ENCODE data around the gene TBC1D12.
"Not testable (repeated sequence)": the region's sequence is repeated elsewhere in the genome, so short reads cannot be mapped to it uniquely, and the experiment has no call there.

Gene TBC1D12

DNA sequence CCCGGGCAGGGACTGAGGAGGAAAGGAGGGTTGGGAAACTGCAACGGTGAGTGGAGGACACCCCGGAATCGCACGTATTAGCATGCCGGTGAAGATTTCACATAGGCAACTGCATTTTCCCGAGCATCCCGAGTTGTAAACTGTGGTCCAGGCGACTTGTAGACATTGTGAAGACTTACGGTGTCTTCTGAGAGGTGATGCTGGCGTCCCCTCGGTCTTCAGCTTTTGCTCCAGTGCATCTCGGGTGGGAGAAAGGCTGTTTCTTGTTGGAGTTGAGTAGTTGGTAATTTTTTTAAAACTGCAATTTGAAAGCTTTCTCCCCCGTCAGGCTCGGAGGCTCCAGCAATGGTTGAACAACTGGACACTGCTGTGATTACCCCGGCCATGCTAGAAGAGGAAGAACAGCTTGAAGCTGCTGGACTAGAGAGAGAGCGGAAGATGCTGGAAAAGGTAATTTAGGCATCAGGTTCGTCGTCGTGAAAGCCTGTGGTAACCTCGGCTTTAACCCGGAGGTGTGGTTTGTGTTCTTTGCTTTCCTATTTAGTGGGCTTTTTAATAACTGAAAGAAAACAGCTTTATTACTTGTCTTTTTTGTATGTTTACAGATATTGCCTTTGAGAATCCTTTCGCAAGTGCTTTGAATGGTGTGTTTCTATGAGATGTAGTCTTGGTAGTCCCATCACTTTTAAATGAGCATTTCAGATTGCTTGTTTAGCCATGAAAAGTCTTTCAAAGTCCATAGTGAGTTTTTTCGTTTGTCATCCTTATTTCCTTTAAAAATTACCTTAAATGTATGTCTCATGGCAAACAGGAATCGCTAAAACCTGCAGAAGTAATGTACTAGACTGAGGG, 143.9 kb downstream of the TBC1D12 start:
- peak; percentile 24 for DNase-seq (ENCODE audit: low spot score)

DNA sequence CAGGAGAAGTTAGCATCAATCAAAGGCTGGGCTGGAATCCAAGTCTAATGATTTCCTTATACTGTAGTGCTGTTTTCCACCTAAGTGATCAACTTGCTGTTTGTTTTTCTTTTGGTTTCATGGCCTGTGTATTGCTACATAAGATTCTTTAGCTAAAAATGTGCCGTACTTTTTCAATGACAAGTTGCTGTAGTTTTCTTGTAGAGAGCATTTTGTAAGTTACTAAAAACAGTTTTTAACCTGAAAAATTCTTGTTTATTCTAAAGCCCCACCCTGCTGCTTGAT, 144.5 kb downstream of the TBC1D12 start:
- DNase-seq (ENCODE audit: low spot score) = peak; percentile 5

DNA sequence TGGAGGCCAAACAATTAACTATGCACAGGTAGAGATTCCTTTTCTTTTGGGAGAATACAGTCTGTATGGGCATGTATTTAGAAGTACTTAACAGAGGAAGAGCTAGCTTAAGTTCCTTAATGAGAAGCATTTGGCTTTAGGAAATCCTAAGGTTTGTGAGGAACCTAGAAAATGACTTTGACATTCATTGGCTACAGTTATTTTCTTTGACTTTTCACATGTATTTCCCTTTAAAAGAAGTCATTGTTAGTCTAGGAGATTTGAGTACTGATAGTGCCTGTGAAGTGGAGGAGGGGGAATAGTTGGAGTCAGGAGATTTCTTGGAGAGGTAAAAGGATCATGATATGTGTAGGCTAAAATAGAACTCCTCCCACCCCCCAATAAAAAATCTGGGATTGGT, 146.9 kb downstream of the TBC1D12 start:
- DNase-seq (ENCODE audit: low spot score) = no peak

DNA sequence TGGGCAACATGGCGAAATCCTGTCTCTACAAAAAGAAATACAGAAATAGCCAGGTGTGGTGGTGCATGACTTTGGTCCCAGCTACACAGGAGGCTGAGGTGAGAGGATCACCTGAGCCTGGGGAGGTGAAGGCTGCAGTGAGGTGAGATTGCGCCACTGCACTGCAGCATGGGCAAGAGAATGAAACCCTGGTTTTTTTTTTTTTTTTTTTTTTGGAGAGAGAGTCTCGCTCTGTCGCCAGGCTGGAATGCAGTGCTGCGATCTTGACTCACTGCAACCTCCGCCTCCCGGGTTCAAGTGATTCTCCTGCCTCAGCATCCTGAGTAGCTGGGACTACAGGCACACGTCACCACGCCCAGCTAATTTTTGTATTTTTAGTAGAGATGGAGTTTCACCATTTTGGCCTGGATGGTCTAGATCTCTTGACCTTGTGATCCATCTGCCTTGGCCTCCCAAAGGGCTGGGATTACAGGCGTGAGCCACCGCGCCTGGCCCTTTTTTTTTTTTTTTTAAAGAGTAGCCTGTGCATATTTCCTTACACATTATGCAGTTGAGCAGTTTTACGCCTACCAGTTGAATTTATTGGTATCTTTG, 165.5 kb downstream of the TBC1D12 start:
- not testable (repeated sequence) for DNase-seq (ENCODE audit: low spot score)

DNA sequence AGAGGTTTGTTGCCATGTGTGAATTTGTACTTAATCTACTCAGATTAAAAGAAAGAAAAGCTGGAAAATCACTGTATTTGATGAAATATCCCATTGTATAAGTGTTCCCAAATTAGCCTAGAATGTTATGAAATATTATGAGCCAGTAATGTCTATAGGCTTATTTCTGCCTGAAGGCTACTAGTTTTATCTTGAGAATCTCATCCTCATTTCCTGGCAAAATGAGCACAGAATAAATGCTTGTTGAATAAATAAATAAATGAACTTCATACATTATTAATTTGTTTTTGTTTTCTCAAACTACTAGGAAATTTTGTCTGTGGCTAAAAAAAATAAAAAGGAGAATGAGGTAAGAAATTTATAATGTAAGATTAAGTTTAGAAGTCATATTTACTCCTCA, 168.7 kb downstream of the TBC1D12 start:
- no peak for DNase-seq (ENCODE audit: low spot score)

DNA sequence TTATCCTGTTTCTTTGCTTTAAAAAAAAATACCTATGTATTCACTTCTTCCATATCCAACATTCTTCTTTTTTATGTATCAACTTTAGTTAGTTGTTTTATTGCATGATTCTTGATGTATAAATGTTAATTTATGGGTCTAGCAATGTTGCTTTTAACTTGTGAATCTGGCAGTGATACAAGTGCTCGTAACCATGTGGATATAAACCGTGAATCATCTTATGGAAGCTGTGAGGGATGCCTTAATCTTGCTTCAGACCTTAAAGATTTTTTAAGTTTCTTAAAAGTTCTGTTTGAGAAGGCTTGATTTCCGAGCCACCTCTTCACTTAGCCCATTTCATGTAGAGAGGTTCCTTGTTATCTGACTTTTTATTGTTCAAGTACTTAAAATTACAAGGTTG, 169.2 kb downstream of the TBC1D12 start:
- no peak for DNase-seq (ENCODE audit: low spot score)

DNA sequence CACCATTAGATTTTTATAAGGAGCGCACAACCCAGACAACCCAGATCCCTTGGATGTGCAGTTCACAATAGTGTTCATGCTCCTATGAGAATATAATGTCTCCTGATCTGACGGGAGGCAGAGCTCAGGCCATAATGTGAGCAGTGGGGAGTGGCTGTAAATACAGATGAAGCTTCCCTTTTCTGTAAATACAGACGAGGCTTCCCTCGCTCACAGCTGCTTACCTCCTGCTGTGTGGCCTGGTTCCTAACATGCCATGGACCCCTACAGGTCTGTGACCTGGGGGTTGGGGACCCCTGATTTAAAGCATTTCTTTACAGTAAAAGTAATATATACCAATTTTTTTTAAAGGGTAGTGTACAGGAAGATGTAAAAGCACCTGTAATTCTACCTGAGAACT, 176.4 kb downstream of the TBC1D12 start:
- no peak for DNase-seq (ENCODE audit: low spot score)

DNA sequence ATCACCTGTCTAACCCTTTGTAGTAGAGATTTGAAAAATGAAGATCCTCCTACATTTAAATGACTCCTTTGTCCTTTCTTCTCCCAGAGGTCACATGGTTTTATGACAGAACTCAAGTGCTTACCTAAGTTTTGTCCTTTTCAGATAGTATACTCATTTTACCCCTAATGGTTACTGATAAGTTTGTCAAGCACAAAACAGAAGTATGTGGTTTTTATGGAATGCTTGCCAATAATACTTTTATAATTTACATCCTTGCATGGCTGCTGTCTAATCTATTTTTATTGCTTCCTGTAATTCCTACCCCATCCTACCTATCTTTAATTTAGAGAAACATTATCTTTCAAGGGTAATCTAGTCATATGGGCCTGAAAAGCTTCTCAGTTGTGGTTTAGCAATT, 180.8 kb downstream of the TBC1D12 start:
- no peak for DNase-seq (ENCODE audit: low spot score)

Data from AG08395 (cell line).